Natural killer cell (primary cell): ENCODE data around the gene GDI2. TPM values are rescaled to one million over a fixed set of nuclear protein-coding genes. Genes with fewer than 3 reads are reported as not detected.
A peak's percentile ranks its signal among the peaks of the same experiment; 100 is the strongest.

Source experiments
- ATAC-seq, 3 donors: fragments of 150-1000 bp in 2 of 3; fragments of 200-7000 bp in 1 of 3; cut with Tn5 transposase; 1 replicate in 1 of 3; 2 replicates in 2 of 3; pipeline ENCODE4 v1.10.0; 2021; ENCODE audit warnings: mild to moderate bottlenecking in 2 of 3, moderate library complexity in 2 of 3
- DNase-seq, 2 donors: peaks; one replicate each; pipeline versions ENCODE4 v3.0.0 to v3.0.0-alpha.2; 2013 to 2021; ENCODE audit warnings: mixed read lengths in 1 of 2
- H3K27ac ChIP-seq: one replicate; pipeline ENCODE4 v1.5.1; 2013; ENCODE audit warnings: mild to moderate bottlenecking, low read length
- H3K27me3 ChIP-seq: one replicate; pipeline ENCODE4 v1.6.1; 2013; ENCODE audit warnings: low read length; ENCODE audit not compliant: control insufficient read depth, insufficient read depth
- H3K36me3 ChIP-seq: one replicate; pipeline ENCODE4 v1.6.1; 2013; ENCODE audit warnings: low read length; ENCODE audit not compliant: control insufficient read depth, insufficient read depth
- H3K4me1 ChIP-seq: one replicate; pipeline ENCODE4 v1.6.1; 2013; ENCODE audit warnings: low read length; ENCODE audit not compliant: control insufficient read depth, insufficient read depth
- H3K4me3 ChIP-seq: one replicate; pipeline ENCODE4 v1.5.1; 2013; ENCODE audit warnings: low read length
- H3K9me3 ChIP-seq: one replicate; pipeline ENCODE4 v1.6.1; 2013; ENCODE audit warnings: low read length; ENCODE audit not compliant: control insufficient read depth, insufficient read depth
- H3K27ac Mint-ChIP-seq, 2 donors: one replicate each; pipeline ENCODE4 v1.8.0; 2022; ENCODE audit warnings: mild to moderate bottlenecking in 2 of 2, mixed read lengths in 2 of 2, moderate library complexity in 1 of 2
- H3K27me3 Mint-ChIP-seq, 2 donors: one replicate each; pipeline ENCODE4 v1.8.0; 2022; ENCODE audit warnings: low read depth in 2 of 2, mixed read lengths in 2 of 2
- H3K36me3 Mint-ChIP-seq: one replicate; pipeline ENCODE4 v1.8.0; 2022; ENCODE audit warnings: mixed read lengths
- H3K4me1 Mint-ChIP-seq, 2 donors: one replicate each; pipeline ENCODE4 v1.8.0; 2022; ENCODE audit warnings: mixed read lengths in 2 of 2
- H3K4me3 Mint-ChIP-seq: one replicate; pipeline ENCODE4 v1.8.0; 2022; ENCODE audit warnings: mild to moderate bottlenecking, moderate library complexity, mixed read lengths
- H3K9me3 Mint-ChIP-seq, 2 donors: one replicate each; pipeline ENCODE4 v1.8.0; 2022; ENCODE audit warnings: mixed read lengths in 2 of 2
- CTCF ChIP-seq: fragments of 200-600 bp; IDR thresholded peaks from one replicate; pipeline ENCODE4 v1.8.0; 2022; ENCODE audit warnings: antibody characterized with exemption
- WGBS: methylation state at CpG from one replicate; pipeline ENCODE4 v1.1.7; 2013; ENCODE audit warnings: missing lambda C conversion rate; ENCODE audit not compliant: insufficient coverage; 5-methylcytosine and 5-hydroxymethylcytosine counted together
- intact Hi-C: fragments of 100-400 bp; cut with micrococcal nuclease; formaldehyde crosslinking; loops from one replicate; pipeline ENCODE4 v1.14.2; 2022
- total RNA-seq, 4 donors: library from RNA; stranded (reverse); fragments of 120-200 nt in 1 of 4; gene quantifications; one replicate each; pipeline versions ENCODE4 v1.2.3 to v1.2.4, GENCODE V29; 2013 to 2022

The GDI2 gene
- 100 to 1,000 TPM in 2 of 3 donors, 10 to 100 TPM in 1; 97.9 to 104 (median 104) TPM for total RNA-seq
- 244 TPM for total RNA-seq (2013)

- ATAC-seq, result peak; percentile 91 to 99 (median 94)
- Mint-ChIP-seq H3K27me3 (no peaks in the 10 kb centered on the region), H3K4me3 (peak within 1 kb of the TSS; percentile 88), H3K9me3 (no peaks in the 10 kb centered on the region), H3K4me1 (peaks cover 44 to 47% of the 10 kb centered on the region in 2 donors), H3K36me3 (no peaks in the 10 kb centered on the region), H3K27ac (peak within 1 kb of the TSS; percentile 82 to 84)
- WGBS, result under 1% methylated on average over 77 of the region's 77 CpGs
- H3K4me3 ChIP-seq, result peak within 1 kb of the TSS; percentile 96
- no peaks in the 10 kb centered on the region for H3K27me3 ChIP-seq
- H3K4me1 ChIP-seq, result peaks cover 37% of the 10 kb centered on the region
- no peaks in the 10 kb centered on the region for H3K9me3 ChIP-seq
- peak within 1 kb of the TSS; percentile 86 for H3K27ac ChIP-seq
- TF ChIP-seq CTCF, result no peak
- intact Hi-C loops, result loop anchor here (1.0 to 5.0 kb wide), 4 partner anchors 59 to 164 kb away; partner anchors contain the start of genes FBH1, IL15RA and TASOR2
- no peaks in the 10 kb centered on the region for H3K36me3 ChIP-seq
- peak; percentile 96 to 97 for DNase-seq
These were observed at the start of gene GDI2 for GRCh38 chr10:5813341-5814109. GDI2 (minus strand) TSS chr10:5813434; CDS start chr10:5813258, 176 bp downstream.

- no peaks in the 10 kb centered on the region for H3K9me3 ChIP-seq
- Mint-ChIP-seq H3K27ac (no peak overlapping the region), H3K4me1 (no peaks in the 10 kb centered on the region)
These were observed 49.2 kb upstream of the GDI2 start for GRCh38 chr10:5862360-5862961.

GRCh38 chr10:5860066-5860465 lies 46.8 kb upstream of the GDI2 start:
- no peak for ATAC-seq
- H3K4me3 ChIP-seq, result no peak overlapping the region
- H3K36me3 Mint-ChIP-seq, result no peaks in the 10 kb centered on the region
- no peaks in the 10 kb centered on the region for H3K4me1 ChIP-seq
- intact Hi-C loops, result no loop called here
- TF ChIP-seq CTCF, result no peak
- no peak overlapping the region for H3K4me3 Mint-ChIP-seq
- H3K27ac ChIP-seq, result no peak overlapping the region
- 90% methylated on average over 7 of the region's 7 CpGs for WGBS
- H3K4me1 Mint-ChIP-seq, result no peaks in the 10 kb centered on the region
- no peaks in the 10 kb centered on the region for H3K27me3 Mint-ChIP-seq
- DNase-seq, result no peak
- no peaks in the 10 kb centered on the region for H3K9me3 Mint-ChIP-seq
- H3K9me3 ChIP-seq, result no peaks in the 10 kb centered on the region
- no peak overlapping the region for H3K27ac Mint-ChIP-seq
- H3K36me3 ChIP-seq, result no peaks in the 10 kb centered on the region
- no peaks in the 10 kb centered on the region for H3K27me3 ChIP-seq

More at GRCh38 chr10:5862360-5862961, 49.2 kb upstream of the GDI2 start:
- no peaks in the 10 kb centered on the region for H3K36me3 ChIP-seq
- ATAC-seq, result peak in 1 of 3 donors; percentile 53
- 88% methylated on average over 7 of the region's 7 CpGs for WGBS
- intact Hi-C loops, result no loop called here
- H3K4me3 ChIP-seq, result no peak overlapping the region
- DNase-seq, result no peak
- H3K27me3 ChIP-seq, result no peaks in the 10 kb centered on the region
- Mint-ChIP-seq H3K9me3 (no peaks in the 10 kb centered on the region), H3K27me3 (no peaks in the 10 kb centered on the region), H3K36me3 (no peaks in the 10 kb centered on the region), H3K4me3 (no peak overlapping the region)
- H3K27ac ChIP-seq, result no peak overlapping the region
- no peak for TF ChIP-seq CTCF
- no peaks in the 10 kb centered on the region for H3K4me1 ChIP-seq
